LHCN-M2 (cell line): ENCODE data around the gene SLC4A8. TPM values are rescaled to one million over a fixed set of nuclear protein-coding genes. Genes with fewer than 3 reads are reported as not detected.
A peak's percentile ranks its signal among the peaks of the same experiment; 100 is the strongest.

Experiments
- DNase-seq: peaks from one replicate; pipeline ENCODE4 v3.0.0-alpha.2; 2012; ENCODE audit warnings: low read depth
- polyA plus RNA-seq: library from polyadenylated mRNA; unstranded; fragments of >200 nt; gene quantifications from one replicate; pipeline ENCODE4 v1.2.1, GENCODE V29; 2012; ENCODE audit warnings: missing spikeins
- total RNA-seq: library from RNA; depleted of rRNA; stranded (reverse); fragments of >200 nt; gene quantifications from 2 replicates; pipeline ENCODE4 v1.2.3, GENCODE V29; 2014; rRNA removed

SLC4A8 gene
- total RNA-seq, result 2.7 and 3.1 TPM in 2 replicates
- polyA plus RNA-seq, result 2.1 TPM

DNA sequence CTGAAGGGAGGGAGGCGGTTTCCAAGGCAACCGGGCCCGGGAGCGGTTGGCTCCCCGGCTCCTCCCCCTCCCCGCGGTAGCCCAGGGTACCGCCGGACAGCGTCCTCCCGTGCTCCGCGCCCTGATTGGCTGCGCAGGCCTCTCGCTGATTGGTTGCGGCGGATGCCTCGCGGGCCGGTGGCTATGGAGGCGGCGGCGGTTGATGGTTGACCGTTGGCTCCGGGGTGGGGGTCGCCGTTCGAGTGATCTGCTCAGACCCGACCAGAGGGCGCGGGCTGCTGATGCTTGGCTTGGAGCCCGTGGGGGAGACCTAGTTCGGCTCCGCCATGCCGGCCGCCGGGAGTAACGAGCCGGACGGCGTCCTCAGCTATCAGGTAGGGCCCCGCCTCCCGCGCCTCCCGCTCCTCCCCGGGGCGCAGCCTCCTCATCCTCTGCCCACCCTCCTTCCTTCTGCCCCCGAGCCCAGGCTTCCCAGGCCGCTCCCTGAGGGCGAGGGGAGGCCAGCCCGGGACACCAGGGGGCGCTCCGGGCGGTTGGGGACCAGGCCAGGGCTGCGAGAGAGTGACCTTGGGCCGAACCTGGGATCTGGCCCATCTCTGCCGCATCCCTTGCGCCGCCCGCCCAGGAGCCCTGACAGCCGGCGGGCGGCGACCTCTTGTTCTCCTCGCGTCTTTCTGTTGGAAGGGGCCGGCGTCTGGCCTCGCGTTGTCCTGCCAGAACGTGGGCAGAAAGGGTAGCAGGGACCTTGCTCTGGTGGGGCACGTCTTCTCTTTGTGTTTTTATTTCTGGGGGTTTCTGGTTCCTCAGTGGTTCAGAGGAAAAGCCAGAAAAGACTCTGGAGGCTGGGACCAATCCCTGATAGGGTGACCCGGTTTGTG, at the start of gene SLC4A8:
Gene SLC4A8, plus strand, starts transcription at position 170 of the 878 bp plus-strand sequence. Its CDS starts 157 bp downstream, at position 327.
- peak; percentile 81 for DNase-seq

DNA sequence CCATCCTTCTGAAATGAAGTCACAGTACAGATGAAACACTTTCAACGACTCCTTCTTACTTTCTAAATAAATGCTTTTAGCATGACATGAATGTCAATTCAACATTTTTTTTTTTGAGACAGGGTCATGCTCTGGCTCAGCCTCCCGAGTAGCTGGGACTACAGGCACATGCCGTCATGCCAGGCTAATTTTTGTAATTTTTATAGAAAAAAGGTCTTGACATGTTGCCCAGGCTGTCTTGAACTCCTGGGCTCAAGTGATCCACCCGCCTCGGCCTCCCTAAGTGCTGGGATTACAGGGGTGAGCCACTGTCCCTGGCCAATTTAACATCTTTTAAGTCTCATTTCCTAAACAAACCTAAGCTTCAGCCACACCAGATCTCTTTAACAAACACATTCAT, 49.8 kb upstream of the SLC4A8 start:
- DNase-seq, result no peak

DNA sequence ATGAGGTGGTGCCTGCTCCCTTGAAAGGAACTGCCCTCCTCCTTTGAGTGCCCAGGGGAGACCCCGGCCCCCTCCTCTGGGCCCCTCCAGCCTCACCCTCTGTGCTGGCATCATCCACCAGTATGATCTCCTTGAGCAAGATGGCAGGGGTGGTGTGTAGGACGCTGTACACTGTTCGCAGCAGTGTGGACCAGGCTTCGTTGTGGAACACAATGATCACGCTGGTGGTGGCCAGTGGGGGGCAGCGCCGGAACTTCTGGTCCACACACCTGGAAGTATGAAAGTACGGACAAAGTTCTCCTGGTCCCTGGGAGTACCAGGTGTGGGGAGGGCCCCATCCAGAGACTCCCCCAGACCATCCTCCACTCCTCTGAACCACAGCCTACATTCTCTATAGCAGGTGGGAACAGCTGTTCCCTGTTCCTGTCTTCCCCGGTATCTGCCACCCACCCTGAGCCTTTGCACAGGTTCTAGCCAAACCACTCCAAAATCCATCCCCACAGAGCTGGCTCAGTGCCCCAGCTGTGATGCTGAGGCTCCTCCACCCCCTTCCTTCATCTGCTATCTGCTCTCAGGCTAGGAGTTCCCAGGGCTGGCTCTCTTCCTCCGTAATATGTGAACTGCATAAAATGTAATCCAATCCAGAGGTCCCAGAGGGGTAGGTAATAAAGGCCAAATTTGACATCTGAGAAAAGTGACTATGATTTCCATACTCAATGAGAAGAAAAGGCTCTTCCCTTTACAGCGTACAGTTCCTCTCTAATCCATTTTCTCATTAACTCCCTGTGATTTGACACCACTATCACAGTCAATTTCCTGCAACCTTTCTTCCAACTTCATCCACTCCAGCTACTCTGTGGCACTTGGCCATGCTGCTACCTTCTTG, 47.3 kb upstream of the SLC4A8 start:
- no peak for DNase-seq

DNA sequence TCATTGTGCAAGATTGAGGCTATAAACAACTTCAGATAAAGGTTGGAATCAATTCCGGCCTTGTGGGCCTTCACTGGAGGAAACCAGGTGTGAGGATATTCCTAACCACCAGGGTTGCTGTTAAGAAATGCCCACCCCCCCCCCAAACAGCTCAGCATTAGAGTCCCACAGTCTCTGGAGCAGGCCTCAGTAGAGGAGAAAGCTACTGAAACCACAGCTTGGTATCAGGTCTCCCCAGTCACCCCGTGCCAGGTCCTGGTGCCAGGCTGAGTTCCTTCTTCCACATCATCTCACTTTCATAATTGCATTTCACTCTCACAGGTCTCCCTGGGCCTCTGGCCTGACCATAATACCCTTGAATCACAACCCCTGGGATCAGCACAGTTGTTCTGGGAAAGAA, 45.9 kb upstream of the SLC4A8 start:
- no peak for DNase-seq

DNA sequence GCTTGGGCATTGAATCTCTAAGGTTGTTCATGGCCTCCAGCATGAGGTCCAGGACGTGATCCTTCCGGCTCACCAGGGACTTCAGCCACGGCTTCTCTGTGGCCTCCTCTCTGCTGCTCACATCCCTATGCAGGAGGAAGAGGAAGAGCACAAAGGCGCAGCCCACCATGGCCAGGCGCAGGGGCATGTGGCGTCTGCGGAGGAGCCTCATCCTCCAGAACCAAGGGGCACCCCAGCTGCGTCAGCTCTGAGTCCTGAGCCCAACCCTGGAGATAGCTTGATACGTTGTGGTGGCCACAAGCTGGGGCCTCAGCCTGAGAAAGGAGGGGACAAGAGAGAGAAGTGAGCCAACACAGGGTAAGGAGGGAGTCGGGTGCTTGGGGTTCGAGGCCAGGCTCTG, 45.1 kb upstream of the SLC4A8 start:
- DNase-seq, result no peak

DNA sequence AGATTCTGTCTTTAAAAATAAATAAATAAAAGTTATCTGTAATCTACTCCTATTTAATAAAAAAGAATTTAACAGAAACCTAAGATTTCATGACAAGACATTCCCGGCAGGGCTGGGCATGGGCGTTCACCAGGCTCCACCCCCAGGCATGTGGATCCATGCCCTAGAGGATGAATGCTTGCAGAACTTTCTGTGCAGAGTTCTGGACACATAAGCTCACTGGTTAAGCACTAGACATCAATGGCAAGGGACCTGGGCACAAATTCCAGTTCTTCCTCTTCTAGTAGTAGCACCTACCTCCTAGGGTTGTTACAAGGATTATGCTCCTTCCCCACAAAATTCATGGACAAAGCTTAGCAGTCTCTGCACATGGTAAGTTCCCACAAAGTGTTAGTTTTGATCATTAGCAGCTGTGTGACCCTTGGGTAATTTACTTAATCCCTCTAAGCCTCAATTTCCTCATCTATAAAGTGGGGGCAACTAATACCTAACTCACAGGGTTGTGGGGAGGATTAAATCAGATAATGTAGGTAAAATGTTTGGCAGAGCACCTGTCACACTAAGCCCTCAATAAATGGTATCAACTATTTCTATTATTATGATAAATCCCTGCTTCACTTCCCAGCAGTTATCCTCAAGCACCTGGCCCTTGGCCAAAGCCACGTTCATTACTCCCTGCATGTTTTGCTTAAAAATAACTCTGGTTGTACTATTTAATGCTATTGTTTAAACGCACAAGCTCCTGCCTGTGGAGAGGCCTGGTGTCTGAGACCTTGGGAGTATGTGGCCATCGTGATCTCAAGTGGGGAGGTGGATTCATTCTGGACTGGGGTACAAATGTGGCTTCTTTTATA, 43.2 kb upstream of the SLC4A8 start:
- no peak for DNase-seq

DNA sequence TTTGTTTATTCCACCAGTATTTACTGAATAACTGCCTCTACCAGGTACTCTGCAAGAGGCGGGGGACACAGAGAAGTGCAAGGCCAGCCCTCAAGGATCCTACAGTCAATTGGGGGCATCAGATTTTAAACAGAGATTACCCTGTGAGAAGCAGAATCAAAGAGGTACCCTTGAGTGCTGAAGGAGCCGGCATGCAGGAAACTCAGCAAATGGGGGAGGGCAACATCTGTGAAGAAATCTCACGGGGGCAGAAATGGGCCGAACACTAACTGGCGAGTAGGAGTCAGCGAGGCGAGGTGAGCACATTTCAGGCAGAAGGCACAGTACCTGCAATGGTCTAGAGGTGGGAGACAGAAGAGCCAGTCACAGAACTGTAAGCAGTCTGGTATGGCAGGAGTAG, 42.5 kb upstream of the SLC4A8 start:
- DNase-seq, result no peak

DNA sequence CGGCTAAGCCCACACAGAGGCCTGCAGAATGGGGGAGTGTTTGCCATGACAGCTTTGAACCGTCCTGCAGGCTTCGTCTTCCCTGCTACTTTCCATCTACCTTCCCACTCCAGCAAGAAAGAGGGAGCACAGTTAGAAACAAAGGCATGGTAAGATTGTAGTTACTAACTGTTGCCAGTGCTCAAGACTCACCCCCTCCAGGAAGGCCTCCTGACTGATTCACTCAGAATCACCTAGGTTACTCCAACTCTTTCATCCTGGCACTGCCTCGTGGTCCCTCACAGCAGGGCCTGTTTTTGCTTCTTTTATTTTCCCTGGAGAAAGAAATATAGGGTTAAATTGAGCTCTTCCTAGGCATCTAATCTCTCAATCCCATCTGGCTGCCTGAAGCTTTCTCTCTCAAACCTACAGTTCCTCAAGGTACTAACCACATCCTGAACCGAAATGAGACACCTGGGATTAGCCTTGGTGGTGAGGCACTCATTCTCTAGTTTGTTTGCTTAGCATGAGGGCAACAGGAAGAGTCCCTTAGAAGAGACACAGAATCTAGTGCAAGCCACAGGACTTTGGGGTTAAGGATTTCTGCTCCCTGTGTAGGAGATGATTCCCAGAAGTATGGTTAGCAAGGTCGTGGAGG, 41.2 kb upstream of the SLC4A8 start:
- DNase-seq, result peak; percentile 54

DNA sequence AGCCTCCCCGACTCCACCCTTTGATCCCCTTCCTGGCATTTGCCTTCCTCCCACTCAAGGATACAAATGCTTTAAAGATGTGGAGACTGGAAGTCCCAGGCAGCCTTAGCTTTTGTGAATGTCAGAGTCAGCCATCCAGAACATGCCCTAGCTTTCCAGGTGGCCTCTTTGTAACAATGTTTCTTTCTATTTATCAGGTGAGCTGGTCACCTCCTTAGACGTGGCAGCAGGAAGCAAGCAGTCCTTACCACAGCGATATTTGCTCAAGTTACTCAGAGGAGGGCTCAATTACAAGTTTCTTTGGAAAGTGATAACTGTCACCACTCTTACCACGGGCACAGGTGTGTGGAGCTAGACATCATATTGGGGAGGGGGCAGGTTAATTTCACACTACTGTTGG, 38.3 kb upstream of the SLC4A8 start:
- no peak for DNase-seq

DNA sequence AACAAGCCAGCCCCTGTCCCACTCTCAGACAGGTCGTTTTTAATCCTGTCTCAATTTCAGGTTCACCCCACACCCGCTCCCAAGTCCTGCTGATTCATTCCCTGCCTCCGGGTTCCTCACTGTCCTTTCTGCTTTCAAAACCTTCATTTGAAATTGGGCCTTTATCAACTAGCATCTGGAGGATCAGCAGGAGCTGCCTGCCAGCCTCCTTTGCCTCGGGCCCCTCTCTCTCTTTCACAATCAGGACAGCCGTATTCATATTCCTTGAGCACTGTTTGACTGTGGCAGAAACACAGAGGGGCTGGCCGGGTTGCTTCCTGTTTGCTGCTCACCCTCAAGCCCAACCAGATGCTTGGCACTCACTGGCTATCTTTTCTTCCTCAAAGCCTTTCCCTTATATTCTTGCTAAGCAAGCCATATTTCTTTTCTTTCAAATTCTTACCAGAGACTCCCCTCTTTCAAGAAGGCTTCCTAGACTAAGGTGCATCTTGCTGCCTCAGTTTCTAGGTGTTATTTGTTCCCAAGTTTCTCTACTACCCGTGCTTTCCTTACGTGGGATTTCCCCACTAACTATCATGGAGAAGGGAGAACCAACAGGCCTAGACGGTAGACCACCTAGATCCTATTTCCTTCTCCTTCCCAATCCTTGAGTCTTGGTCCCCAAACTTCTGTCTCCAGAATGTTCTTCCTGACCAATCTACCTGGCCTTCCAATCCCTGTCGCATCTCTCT, 36.4 kb upstream of the SLC4A8 start:
- no peak for DNase-seq

DNA sequence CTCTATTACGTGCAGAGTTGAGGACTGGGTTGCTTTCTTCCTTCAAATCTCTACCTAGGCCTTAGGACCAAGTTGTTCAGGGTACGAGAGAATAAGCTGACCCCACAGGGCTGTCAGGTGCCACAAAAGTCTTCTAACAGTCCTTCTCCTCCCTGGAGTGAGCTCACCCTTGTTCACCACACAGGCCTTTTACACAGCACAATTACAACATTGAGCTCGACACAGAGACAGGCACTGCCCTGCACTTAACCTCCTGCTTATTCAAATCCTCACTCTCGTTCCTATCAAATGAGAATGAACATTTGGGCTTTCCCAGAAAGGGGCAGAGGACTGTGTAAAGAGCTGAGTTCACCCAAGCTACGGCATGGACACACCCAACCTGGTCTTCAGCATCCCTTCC, 35.8 kb upstream of the SLC4A8 start:
- DNase-seq, result no peak

DNA sequence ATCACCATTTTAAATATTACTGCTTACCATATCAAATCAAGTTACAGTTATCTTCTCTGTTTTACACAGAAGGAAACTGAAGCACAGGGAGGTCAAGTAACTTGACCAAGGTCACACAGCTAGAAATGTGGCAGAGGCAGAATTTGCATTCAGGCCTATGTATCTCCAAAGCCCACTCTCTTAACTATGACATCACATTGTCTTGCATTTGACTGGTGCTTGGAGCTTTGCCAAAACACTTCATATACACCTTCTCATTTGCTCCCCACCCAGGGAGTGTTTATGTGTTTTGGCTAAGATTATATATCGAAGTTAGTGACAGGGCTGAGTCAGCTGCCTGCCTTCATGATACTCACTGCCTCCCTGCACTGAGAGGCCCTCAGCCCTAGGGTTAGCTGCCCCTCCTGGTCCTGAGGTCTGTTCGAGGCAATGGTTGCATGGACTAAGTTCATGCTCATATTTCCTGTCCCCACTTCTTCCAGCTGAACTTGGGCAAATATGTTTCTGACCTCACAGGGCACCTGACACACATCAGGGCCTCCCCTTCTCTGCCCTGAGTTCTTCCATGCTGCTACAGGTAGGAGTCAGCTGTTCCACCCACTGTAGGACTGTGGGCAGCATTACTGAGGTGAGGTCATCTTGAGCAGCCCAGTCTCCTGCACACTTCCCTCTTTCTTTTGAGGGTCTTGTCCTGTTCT, 35.2 kb upstream of the SLC4A8 start:
- peak; percentile 46 for DNase-seq

DNA sequence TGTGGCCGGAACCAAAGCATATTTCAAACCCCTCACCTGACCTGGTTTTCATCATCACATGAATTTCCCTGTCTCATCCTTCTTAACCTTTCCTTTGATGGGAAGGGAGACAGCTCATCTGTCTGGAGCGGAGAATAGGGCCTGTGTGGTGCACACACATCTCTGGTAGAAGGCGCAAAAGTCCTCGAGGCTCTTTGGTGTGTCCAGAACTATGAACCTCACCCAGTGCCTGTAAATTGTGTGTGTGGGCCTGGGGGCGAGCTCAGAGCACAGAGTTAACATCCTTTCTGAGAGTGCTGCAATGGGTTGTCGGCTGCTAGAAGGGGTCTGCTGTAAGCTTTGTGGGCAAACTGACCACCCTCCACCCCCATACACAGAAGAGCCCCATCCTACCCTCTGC, 34.2 kb upstream of the SLC4A8 start:
- DNase-seq, result no peak

DNA sequence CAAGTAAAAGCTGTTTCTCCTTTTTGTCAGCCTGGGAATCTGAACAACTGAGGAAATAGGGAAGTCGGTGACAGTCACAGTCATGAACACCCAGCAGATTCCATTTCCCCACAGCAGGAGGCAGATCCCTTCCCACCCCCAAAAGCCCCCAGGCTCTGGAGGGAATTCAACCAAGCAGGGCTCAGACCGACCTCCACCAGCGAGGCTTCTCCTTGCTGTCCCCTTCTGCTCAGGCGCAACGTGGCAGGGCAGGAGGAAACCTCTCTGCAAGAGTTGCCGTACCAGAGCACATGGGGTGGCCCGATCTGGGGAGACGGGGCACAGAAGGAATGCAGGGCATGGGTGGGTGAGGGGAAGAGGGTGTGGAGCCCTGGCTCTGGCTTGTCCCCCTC, 33.7 kb upstream of the SLC4A8 start:
- DNase-seq, result no peak

DNA sequence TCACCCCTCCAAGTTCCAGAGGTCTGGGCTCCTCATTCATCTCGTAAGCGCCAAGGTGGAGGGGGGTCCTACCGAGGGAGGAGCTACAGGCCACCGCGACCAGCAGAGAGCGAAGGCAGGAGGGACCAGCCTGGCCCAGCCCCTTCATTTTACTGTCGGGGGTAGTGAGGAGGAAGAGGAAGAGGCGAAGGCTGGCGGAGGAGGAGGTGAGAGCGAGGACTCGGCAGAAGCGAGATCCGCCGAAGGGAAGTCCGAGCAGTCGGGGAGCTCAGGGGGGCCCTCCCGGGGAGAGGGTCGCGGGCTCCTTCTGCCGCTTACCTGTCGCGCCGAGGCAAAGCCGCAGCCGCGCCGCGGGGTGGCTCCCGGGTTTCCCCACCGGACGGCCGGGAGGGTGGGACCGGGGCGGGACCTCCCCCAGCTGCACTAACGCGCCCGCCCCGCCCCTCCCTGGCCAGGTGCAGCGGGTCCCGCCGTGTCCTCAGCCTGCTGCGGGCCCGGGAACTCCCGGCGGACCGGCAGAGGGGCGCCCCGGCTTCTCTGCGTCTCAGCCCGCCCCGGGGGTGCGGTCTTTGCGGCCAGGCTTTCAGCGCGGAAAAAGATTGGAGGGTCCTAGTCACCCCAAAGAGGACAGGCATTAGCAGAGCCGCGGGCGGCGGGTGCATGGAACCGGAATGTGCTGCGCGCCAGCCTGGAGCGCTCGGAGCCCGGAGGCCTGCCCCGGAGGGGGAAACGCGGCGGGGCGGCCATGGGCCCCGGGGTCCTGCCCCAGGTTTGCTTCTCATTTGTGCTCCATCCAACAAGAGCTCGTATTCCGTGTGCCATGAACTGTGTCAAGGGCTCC, 33.1 kb upstream of the SLC4A8 start, which contains the start of gene GALNT6:
Gene GALNT6, minus strand, starts transcription at position 124 of the 841 bp plus-strand sequence. CDS start 11,625 bp downstream, outside the sequence.
- DNase-seq, result no peak

DNA sequence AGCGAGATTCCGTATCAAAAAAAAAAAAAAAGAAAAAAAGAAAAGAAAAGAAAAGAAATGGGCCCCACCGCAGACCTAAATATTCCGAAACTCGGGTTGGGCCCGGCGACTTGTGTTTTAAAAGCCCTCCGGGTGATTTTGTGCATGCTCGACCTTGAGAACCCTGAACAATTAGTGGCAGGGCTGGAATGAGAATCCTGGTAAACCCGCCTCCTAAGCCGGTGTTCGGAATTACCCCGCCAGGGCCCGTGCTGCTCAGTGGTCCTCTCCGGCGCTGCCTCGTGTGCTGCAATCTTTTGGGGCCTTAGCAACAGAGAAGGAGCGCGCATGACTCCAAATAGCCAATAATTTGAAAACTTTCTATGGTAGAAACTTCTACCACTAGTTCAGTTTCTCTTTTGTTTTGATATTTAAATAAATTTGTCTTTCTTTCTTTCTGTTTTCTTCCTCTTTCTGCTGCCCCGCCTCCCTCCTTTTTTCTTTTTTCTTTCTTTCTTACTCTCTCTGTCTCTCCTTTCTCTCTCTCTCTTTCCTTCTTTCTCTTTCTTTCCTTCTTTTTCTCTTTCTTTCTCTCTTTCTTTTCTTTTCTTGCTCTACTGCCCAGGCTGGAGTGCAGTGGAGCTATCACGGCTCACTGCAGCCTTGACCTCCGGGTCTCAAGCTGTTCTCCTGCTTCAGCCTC, 31.9 kb upstream of the SLC4A8 start:
- DNase-seq, result no peak

DNA sequence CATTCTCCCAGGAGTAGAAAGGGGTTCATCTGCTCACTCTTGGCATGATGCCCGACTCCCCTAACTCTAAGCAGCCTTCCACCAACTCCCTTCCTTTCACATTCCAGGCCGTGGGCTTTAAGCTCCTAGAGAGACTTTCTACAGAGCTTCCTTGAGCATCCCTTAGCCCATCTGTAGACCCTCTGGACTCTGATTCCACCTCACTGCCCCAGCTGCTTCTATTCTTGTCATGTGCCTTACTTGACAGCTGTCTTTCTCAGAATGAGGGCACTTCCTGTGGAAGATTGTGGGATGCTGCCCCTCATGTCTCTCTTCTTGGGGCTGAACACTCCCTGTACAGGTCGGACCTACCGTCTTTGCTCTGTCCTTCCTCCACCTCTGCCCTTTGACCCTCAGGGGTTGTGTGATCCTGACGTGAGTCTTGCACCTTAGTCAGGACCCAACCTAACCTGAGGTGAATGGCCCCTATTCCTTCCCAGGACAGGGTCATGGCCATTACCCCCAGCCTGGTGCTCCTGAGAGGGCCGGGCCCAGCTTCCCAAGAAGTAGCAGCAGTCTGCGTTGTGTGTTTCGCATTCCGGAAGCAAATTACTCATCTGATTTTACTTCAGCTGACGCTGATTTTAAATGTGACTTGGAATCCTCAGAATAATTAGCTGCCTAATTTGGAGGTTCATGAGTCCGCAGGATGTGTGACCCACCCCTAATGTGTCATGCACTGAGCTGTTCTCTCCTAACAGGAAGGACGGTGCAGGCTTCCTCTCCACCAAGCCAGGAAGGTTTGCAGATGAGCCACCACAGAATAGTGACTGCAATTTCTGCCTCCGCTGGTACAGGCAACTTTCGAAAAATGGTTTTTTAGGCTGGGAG, 30.7 kb upstream of the SLC4A8 start:
- peak; percentile 74 for DNase-seq
